K562 (cell line): ENCODE data around the gene ANKRD13D. TPM values are rescaled to one million over a fixed set of nuclear protein-coding genes. Genes with fewer than 3 reads are reported as not detected.

ENCODE experiments used
- BRD4 ChIP-seq: fragments of 200-600 bp; sonication (generic); IDR thresholded peaks from 2 replicates; pipeline ENCODE4 v1.6.1; 2017; ENCODE audit warnings: inconsistent platforms
- CBX5 ChIP-seq: IDR thresholded peaks from 2 replicates; pipeline ENCODE4 v1.6.1; 2014; ENCODE audit warnings: low read depth, borderline replicate concordance
- FOXP1 ChIP-seq: sonication (generic); formaldehyde crosslinking; IDR thresholded peaks from 2 replicates; pipeline ENCODE4 v1.8.0; 2022; ENCODE audit warnings: mild to moderate bottlenecking, missing genetic modification reagents
- HDGF ChIP-seq: fragments of 450-650 bp; IDR thresholded peaks from 2 replicates; pipeline ENCODE4 v1.6.1; 2016
- HSF4 ChIP-seq: fragments of 250-450 bp; sonication (Bioruptor Pico); IDR thresholded peaks from 2 replicates; pipeline ENCODE4 v2.1.2; 2022; ENCODE audit warnings: mild to moderate bottlenecking, moderate library complexity, borderline replicate concordance
- ZFX ChIP-seq: sonication (generic); formaldehyde crosslinking; IDR thresholded peaks from 2 replicates; pipeline ENCODE4 v1.8.0; 2022; ENCODE audit warnings: mild to moderate bottlenecking, missing genetic modification reagents, moderate library complexity
- ZNF197 ChIP-seq: fragments of 200-800 bp; sonication (Bioruptor generic); IDR thresholded peaks from 2 replicates; pipeline ENCODE4 v1.6.1; 2016; ENCODE audit warnings: low read depth, missing genetic modification characterization, missing compliant biosample characterization
- ZNF589 ChIP-seq: fragments of 200-800 bp; sonication (Bioruptor generic); IDR thresholded peaks from 2 replicates; pipeline ENCODE4 v1.6.1; 2016; ENCODE audit warnings: low read depth, missing genetic modification characterization, missing compliant biosample characterization
- polyA plus RNA-seq, 8 experiments: library from polyadenylated mRNA; depleted of rRNA in 4 of 8; stranded (reverse) in 5 of 8; unstranded in 3 of 8; fragments of >200 nt; fragmentation: Nextera tagmentation in 2 of 8; fragmentation: Illumina TruSeq in 1 of 8; extraction: Ambion mirVana in 2 of 8; extraction: Trizol in 1 of 8; gene quantifications; 2 replicates each; pipeline versions ENCODE4 v1.2.1 to v1.2.3, GENCODE V29; 2011 to 2014; ENCODE audit warnings: inconsistent platforms in 1 of 8, missing spikeins in 1 of 8
- total RNA-seq, 7 experiments: library from RNA; depleted of rRNA in 6 of 7; stranded (reverse); fragments of >200 nt in 6 of 7; fragmentation: Illumina TruSeq in 2 of 7; extraction: Trizol in 2 of 7; gene quantifications; 2 replicates each; pipeline versions ENCODE4 v1.2.1 to v1.2.3, GENCODE V29; 2011 to 2021; ENCODE audit warnings: low replicate concordance in 1 of 7
- TF ChIP-seq, protein P1 (sequence below), 2 experiments: fragments of 450-650 bp; IDR thresholded peaks; 2 replicates each; pipeline ENCODE4 v1.6.1; 2016; ENCODE audit warnings: mild to moderate bottlenecking in 2 of 2, borderline replicate concordance in 1 of 2, low read depth in 1 of 2, moderate library complexity in 1 of 2

ANKRD13D gene
- total and polyA plus RNA-seq, 9 of the 15 experiments (the other 6 are each of a cell fraction or from before 2014, with no cell fraction given), result 0.94 to 40.9 (median 22.4) TPM

DNA sequence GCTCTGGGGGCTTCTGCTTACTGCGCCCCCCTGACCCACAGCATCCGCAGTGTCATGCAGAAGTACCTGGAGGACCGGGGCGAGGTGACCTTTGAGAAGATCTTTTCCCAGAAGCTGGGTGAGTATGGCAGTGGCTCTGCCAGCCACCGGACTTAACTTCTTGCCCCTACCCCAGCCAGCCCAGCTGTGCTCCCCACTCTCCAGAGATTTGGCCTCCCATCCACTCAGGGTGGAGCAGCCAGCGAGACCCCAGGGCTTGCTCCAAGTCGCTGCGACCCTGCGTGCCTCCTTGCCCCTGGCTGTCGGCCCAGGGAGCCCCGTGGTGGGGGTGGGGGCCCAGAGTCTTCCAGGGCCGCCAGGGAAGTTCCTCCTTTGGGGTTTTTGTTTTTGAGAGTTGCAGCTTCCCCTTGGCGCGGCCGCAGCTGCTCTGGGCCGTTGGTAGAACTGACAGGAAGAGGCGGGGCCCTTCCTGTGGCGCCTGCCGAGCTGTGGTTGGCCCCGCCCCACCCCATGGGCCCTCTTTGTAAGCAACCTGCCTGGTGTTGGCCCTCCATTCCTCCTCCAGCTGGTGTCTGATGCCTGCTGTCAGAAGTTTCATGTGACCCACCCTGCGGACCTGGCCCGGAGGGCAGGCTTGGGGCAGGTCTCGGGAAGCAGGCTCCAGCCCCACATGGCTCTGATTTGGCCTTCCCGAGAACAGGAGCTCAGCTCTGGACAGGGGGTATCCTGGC is 11.7 kb upstream of the ANKRD13D start (continued):
- TF ChIP-seq BRD4 (peak; percentile 73; the same call in 1 of the 2 replicates), CBX5 (no peak), HSF4 (CRISPR knock-in tag) (no peak), ZNF197 (CRISPR knock-in tag) (peak; percentile 88; the same call in 1 of the 2 replicates), HDGF (0 out of 2 replicates have a peak, but pooled peaks have one; percentile 39), ZNF589 (CRISPR knock-in tag) (peak; percentile 93), FOXP1 (CRISPR knock-in tag) (peak; percentile 79; the same call in 1 of the 2 replicates), ZFX (peak; percentile 72)
- TF ChIP-seq, protein P1, sequence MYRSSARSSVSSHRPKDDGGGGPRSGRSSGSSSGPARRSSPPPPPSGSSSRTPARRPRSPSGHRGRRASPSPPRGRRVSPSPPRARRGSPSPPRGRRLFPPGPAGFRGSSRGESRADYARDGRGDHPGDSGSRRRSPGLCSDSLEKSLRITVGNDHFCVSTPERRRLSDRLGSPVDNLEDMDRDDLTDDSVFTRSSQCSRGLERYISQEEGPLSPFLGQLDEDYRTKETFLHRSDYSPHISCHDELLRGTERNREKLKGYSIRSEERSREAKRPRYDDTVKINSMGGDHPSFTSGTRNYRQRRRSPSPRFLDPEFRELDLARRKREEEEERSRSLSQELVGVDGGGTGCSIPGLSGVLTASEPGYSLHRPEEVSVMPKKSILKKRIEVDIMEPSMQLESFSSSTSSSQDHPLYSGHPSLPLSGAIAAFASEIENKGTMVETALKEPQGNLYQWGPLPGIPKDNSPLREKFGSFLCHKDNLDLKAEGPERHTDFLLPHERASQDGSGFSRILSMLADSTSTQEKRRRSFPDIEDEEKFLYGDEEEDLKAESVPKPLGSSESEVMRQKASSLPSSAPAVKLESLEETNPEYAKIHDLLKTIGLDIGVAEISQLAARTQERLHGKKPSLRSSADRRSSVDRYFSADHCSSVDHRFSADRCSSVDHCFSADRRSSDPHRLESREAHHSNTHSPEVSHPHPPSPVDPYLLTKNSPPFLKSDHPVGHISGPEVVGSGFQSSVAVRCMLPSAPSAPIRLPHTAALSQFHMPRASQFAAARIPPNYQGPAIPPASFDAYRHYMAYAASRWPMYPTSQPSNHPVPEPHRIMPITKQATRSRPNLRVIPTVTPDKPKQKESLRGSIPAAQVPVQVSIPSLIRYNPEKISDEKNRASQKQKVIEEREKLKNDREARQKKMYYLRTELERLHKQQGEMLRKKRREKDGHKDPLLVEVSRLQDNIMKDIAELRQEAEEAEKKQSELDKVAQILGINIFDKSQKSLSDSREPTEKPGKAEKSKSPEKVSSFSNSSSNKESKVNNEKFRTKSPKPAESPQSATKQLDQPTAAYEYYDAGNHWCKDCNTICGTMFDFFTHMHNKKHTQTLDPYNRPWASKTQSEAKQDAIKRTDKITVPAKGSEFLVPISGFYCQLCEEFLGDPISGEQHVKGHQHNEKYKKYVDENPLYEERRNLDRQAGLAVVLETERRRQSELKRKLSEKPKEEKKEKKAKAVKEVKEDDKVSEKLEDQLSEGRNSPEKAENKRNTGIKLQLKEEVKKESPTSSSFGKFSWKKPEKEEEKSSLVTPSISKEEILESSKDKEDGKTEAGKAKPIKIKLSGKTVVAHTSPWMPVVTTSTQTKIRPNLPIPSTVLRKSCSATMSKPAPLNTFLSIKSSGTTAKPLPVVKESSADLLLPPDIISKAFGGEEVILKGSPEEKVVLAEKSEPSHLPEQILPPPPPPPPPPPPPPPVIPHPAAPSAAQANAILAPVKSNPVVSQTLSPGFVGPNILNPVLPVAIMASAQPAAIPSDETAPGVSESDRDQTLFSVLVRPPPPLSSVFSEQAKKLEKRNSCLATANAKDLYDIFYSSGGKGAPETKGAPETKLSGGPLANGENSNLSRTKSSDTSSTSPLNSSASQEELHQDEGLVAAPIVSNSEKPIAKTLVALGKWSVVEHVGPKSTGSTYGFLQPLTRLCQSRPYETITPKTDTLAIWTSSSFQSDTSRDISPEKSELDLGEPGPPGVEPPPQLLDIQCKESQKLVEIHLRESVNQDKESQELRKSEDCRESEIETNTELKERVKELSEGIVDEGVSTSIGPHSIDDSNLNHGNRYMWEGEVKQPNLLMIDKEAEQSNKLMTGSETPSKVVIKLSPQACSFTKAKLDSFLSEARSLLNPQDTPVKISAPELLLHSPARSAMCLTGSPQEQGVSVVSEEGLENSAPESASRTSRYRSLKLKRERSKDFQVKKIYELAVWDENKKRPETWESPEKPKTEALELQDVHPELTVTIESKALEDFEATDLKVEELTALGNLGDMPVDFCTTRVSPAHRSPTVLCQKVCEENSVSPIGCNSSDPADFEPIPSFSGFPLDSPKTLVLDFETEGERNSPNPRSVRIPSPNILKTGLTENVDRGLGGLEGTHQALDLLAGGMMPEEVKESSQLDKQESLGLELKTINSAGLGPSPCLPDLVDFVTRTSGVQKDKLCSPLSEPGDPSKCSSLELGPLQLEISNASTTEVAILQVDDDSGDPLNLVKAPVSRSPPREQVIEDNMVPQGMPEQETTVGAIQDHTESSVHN (IDR thresholded peaks at IDR 0.05; ENCODE audit: borderline replicate concordance in 1 of 2, low read depth in 1 of 2), result no peak
